ENCODE results near the gene SUGCT.

Gene SUGCT

GRCh38 chr7:40879941-40880543 is 745.2 kb downstream of the SUGCT start:
- ATAC-seq (no peak), DNase-seq (no peak)

- ATAC-seq (no peak), DNase-seq (no peak)
Measured at GRCh38 chr7:40880581-40880980, 745.8 kb downstream of the SUGCT start.

- DNase-seq (no peak), ATAC-seq (no peak)
Measured at GRCh38 chr7:40881405-40881926, 746.7 kb downstream of the SUGCT start.

- no peak for ATAC-seq
- no peak for DNase-seq
Measured at GRCh38 chr7:40882071-40882658, 747.4 kb downstream of the SUGCT start.

GRCh38 chr7:40883826-40884225 is 749.0 kb downstream of the SUGCT start:
- DNase-seq (no peak), ATAC-seq (no peak)

GRCh38 chr7:40884241-40884640 is 749.4 kb downstream of the SUGCT start:
- no peak for ATAC-seq
- no peak for DNase-seq

- ATAC-seq (no peak), DNase-seq (no peak)
Measured at GRCh38 chr7:40885503-40885902, 750.7 kb downstream of the SUGCT start.

GRCh38 chr7:40887099-40887498 is 752.3 kb downstream of the SUGCT start:
- ATAC-seq (no peak), DNase-seq (no peak)

- no peak for DNase-seq
- no peak for ATAC-seq
Measured at GRCh38 chr7:40888499-40888898, 753.7 kb downstream of the SUGCT start.

- ATAC-seq (no peak), DNase-seq (no peak)
Measured at GRCh38 chr7:40889099-40889498, 754.3 kb downstream of the SUGCT start.

GRCh38 chr7:40889539-40889938 is 754.7 kb downstream of the SUGCT start:
- ATAC-seq (no peak), DNase-seq (no peak)

- no peak for ATAC-seq
- DNase-seq, result no peak
Measured at GRCh38 chr7:40890088-40890692, 755.4 kb downstream of the SUGCT start.

- ATAC-seq, result no peak
Measured at GRCh38 chr7:40891232-40891631, 756.4 kb downstream of the SUGCT start.

GRCh38 chr7:40899151-40899550 is 764.3 kb downstream of the SUGCT start:
- ATAC-seq, result no peak
- no peak for DNase-seq

More at GRCh38 chr7:40891232-40891631, 756.4 kb downstream of the SUGCT start:
- no peak for DNase-seq

GRCh38 chr7:40899636-40900507 is 765.1 kb downstream of the SUGCT start:
- ATAC-seq (no peak), DNase-seq (no peak)

- ATAC-seq (no peak), DNase-seq (no peak)
Measured at GRCh38 chr7:40903872-40904271, 769.1 kb downstream of the SUGCT start.

GRCh38 chr7:40907286-40907685 is 772.5 kb downstream of the SUGCT start:
- DNase-seq (no peak), ATAC-seq (no peak)

GRCh38 chr7:40909346-40909980 is 774.7 kb downstream of the SUGCT start:
- no peak for ATAC-seq
- no peak for DNase-seq
